DMS 273 (cell line): Measurements from ENCODE around the gene MRPL4.
A peak's percentile ranks its signal among the peaks of the same experiment; 100 is the strongest.

ENCODE experiments used
- DNase-seq: peaks from one replicate; lab custom pipeline; 2025; ENCODE audit not compliant: unreplicated experiment; lab: John Stamatoyannopoulos, UW

MRPL4 gene

DNA sequence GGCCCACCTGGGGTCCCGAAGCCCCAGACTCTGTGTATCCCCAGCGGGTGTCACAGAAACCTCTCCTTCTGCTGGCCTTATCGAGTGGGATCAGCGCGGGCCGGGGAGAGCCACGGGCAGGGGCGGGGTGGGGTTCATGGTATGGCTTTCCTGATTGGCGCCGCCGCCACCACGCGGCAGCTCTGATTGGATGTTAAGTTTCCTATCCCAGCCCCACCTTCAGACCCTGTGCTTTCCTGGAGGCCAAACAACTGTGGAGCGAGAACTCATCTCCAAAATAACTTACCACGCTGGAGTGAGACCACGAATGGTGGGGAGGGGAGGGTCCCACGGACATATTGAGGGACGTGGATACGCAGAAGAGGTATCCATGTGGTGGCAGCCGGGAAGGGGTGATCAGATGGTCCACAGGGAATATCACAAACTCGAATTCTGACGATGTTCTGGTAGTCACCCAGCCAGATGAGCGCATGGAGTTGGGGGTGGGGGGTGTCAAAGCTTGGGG lies 36.7 kb downstream of the MRPL4 start:
- peak; percentile 62 for DNase-seq

DNA sequence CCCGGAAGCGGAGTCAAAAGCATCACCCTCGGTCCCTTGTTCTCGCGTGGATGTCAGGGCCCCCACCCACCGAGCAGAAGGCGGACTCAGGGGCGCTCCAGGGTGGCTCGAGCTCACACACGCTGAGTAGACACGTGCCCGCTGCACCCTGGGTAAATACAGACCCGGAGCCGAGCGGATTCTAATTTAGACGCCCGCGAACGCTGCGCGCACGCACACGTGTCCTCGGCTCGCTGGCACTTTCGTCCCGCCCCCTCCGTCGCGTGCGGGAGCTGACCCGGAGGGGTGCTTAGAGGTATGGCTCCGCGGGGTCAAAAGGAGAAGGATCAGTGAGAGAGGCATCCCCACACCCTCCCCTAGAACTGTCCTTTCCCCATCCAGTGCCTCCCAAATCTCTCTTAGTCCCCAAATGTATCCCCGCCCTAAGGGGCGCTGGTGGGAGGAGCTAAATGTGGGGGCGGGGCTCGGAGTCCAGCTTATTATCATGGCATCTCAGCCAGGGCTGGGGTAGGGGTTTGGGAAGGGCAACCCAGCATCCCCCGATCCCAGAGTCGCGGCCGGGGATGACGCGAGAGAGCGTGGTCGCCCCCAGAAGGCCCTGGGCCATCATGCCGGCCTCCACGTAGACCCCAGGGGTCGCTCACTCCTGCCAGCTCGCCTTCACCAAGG lies 37.3 kb downstream of the MRPL4 start:
- DNase-seq = peak; percentile 96

DNA sequence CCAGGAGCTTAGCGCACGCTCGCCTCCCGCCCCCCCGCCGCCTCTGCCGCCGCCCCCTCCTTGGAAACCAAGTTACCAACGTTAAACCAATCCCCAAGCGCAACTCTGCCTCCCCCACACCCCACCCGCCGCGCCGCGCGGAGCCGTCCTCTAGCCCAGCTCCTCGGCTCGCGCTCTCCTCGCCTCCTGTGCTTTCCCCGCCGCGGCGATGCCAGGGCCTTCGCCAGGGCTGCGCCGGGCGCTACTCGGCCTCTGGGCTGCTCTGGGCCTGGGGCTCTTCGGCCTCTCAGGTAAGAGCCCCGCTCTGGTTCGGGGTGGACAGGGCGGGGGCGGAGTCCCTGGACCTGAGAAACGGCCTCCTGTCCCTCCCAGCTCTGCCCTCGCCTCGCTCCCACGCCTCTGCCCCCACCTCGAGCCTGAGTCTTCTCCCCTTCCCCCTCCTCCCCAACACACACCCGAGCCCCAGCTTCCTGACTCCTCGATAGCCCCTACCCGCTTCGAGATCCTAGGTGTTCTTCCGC lies 37.9 kb downstream of the MRPL4 start, which contains the start of gene ICAM5:
Gene ICAM5, plus strand, starts transcription at position 117 of the 521 bp plus-strand sequence. Its CDS starts 92 bp downstream, at position 209.
- peak; percentile 93 for DNase-seq

DNA sequence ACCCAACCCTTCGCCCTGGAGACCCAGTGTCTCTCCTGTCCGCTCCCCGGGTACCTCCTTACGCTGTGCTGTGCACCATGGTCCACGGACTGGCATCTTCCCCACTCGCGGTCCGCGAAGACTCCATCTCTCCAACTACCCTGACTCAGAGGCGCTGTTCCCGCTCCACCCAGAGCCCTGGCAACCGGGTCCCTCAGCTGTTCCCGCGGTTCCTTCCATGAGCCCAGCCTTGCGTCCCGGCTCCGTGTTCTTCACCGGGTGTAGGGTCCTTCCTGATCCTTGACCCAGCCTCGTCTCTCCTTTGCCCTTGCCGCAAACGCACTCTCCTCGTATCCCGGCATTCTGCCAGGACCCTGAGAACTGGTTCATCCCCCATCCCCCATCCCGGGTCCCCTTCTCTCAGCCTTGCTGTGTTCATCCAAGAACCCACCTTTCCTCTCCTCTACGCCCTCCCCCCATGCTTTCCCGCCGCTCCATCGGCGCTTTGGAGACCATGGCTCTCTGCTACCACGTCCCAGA lies 38.4 kb downstream of the MRPL4 start:
- peak; percentile 82 for DNase-seq

DNA sequence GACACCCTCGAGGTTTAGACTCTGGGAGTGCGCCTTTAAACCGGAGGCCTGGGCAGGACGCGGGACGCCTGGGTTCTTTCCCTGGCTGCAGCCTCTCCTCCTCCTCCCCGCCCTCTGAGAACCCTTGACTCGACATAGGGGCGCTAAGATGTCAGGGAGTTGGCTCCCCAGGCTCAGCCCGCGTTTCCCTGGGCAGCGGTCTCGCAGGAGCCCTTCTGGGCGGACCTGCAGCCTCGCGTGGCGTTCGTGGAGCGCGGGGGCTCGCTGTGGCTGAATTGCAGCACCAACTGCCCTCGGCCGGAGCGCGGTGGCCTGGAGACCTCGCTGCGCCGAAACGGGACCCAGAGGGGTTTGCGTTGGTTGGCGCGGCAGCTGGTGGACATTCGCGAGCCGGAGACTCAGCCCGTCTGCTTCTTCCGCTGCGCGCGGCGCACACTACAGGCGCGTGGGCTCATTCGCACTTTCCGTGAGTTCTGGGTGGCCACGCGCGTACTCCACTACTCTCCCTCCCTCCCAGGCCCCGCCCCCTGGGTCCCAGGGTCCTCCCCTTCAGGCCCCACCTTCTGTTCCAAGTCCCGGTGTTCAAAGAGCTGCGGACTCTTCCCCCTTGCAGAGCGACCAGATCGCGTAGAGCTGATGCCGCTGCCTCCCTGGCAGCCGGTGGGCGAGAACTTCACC lies 39.0 kb downstream of the MRPL4 start:
- DNase-seq = peak; percentile 77

DNA sequence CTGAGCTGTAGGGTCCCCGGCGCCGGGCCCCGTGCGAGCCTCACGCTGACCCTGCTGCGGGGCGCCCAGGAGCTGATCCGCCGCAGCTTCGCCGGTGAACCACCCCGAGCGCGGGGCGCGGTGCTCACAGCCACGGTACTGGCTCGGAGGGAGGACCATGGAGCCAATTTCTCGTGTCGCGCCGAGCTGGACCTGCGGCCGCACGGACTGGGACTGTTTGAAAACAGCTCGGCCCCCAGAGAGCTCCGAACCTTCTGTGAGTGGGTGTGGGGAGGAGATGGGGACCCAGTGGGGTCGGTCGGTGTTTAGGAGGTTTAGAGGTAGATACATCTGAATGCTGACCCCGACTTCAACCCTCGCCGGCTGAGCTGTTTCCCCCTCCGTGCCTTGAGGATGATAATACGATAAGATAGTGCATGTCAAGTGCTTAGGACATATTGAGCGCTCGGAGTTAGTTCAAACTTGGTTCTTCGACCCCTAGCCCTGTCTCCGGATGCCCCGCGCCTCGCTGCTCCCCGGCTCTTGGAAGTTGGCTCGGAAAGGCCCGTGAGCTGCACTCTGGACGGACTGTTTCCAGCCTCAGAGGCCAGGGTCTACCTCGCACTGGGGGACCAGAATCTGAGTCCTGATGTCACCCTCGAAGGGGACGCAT lies 39.7 kb downstream of the MRPL4 start:
- no peak for DNase-seq

DNA sequence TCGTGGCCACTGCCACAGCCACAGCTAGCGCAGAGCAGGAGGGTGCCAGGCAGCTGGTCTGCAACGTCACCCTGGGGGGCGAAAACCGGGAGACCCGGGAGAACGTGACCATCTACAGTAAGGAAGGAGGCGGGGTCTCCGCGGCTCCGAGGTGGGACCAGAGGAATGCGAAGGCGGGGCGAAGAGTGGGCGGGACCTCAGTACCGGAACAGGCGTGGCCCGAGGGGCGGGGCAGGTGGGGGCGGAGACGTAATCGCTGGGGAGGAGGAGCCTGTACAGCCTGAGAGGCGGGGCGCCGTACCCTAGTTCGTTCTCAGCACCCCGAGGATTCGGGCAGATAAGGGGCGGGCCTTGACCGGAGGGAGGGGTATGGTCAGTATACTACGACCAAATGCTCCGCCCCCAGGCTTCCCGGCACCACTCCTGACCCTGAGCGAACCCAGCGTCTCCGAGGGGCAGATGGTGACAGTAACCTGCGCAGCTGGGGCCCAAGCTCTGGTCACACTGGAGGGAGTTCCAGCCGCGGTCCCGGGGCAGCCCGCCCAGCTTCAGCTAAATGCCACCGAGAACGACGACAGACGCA lies 40.3 kb downstream of the MRPL4 start:
- DNase-seq = no peak

DNA sequence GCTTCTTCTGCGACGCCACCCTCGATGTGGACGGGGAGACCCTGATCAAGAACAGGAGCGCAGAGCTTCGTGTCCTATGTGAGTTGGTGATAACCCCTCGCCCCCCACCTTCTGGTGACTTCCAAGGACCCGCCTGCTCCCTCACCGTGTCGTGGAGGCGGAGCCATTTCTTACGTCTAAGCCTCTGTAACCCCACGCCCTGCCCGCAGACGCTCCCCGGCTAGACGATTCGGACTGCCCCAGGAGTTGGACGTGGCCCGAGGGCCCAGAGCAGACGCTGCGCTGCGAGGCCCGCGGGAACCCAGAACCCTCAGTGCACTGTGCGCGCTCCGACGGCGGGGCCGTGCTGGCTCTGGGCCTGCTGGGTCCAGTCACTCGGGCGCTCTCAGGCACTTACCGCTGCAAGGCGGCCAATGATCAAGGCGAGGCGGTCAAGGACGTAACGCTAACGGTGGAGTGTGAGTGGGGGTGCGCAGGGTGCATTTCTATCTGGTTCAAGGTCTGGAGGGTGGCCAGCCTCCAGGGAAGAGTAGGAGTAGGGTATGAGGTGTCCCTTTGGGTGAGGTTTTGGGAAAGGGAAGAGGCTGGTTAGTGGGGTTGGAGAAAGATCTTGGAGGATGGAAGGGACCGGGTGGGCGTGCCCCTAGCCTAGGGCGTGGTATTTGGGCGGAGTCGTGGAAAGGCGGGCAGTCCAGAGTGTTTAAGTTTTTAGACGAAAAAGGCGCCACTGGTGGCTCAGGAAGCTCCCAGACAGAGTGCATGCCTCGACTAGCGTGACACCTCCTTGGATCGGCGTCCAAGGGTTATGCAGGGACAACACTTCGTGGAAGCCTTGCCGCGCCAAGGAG lies 41.0 kb downstream of the MRPL4 start:
- DNase-seq = no peak

DNA sequence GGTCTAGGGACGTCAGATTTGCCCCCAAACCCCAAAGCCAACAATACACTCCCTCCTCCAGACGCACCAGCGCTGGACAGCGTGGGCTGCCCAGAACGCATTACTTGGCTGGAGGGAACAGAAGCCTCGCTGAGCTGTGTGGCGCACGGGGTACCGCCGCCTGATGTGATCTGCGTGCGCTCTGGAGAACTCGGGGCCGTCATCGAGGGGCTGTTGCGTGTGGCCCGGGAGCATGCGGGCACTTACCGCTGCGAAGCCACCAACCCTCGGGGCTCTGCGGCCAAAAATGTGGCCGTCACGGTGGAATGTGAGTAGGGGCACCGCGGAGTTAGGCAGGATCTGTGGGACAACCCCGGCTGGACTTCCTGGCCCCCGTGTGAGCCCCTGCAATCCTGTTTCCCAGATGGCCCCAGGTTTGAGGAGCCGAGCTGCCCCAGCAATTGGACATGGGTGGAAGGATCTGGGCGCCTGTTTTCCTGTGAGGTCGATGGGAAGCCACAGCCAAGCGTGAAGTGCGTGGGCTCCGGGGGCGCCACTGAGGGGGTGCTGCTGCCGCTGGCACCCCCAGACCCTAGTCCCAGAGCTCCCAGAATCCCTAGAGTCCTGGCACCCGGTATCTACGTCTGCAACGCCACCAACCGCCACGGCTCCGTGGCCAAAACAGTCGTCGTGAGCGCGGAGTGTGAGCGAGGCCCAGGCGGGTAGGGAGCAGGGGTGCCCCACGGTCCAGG lies 41.8 kb downstream of the MRPL4 start:
- no peak for DNase-seq

DNA sequence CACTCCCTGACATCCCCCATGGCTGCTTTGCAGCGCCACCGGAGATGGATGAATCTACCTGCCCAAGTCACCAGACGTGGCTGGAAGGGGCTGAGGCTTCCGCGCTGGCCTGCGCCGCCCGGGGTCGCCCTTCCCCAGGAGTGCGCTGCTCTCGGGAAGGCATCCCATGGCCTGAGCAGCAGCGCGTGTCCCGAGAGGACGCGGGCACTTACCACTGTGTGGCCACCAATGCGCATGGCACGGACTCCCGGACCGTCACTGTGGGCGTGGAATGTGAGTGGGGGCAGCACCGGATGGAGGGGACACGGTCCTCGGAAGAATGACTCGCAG lies 42.3 kb downstream of the MRPL4 start:
- DNase-seq = no peak

DNA sequence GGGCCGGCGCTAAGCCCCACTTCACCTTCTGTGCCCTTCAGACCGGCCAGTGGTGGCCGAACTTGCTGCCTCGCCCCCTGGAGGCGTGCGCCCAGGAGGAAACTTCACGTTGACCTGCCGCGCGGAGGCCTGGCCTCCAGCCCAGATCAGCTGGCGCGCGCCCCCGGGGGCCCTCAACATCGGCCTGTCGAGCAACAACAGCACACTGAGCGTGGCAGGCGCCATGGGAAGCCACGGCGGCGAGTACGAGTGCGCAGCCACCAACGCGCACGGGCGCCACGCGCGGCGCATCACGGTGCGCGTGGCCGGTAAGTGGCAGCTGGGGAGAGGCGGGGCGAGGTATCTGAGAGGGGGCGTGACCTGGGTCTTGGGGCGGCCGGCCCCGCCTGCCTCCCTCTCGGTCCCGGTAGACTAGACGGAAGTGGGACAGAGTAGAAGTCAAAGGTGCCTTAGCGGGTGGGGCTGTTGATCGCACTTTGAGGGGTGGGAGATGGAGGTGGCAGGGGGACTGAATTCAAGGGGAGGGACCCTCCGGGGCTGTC lies 43.4 kb downstream of the MRPL4 start:
- DNase-seq = no peak

DNA sequence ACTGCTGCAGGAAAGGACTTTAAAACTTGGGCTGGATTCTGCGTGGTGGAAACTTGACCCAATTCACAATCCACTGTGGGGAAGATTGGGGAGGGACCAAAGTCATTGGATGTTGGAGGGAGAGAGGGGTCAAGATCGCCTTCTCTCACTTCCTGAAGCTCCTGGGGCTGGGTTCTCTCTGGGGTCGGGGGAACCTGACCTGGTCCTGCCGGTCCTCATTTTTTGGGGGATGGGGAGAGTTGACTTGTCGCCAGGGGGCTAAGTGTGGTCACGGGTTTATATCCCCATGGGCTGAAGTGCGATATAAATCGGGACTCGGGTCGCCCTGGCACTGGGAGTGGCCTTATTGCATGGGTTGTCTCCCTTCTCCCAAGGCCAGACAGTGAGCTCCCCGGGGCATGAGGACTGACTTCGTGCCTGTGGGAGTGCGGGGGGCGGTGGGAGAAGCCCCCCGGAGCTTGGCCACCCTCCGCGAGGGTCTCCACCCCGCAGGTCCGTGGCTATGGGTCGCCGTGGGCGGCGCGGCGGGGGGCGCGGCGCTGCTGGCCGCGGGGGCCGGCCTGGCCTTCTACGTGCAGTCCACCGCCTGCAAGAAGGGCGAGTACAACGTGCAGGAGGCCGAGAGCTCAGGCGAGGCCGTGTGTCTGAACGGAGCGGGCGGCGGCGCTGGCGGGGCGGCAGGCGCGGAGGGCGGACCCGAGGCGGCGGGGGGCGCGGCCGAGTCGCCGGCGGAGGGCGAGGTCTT lies 44.0 kb downstream of the MRPL4 start:
- no peak for DNase-seq

DNA sequence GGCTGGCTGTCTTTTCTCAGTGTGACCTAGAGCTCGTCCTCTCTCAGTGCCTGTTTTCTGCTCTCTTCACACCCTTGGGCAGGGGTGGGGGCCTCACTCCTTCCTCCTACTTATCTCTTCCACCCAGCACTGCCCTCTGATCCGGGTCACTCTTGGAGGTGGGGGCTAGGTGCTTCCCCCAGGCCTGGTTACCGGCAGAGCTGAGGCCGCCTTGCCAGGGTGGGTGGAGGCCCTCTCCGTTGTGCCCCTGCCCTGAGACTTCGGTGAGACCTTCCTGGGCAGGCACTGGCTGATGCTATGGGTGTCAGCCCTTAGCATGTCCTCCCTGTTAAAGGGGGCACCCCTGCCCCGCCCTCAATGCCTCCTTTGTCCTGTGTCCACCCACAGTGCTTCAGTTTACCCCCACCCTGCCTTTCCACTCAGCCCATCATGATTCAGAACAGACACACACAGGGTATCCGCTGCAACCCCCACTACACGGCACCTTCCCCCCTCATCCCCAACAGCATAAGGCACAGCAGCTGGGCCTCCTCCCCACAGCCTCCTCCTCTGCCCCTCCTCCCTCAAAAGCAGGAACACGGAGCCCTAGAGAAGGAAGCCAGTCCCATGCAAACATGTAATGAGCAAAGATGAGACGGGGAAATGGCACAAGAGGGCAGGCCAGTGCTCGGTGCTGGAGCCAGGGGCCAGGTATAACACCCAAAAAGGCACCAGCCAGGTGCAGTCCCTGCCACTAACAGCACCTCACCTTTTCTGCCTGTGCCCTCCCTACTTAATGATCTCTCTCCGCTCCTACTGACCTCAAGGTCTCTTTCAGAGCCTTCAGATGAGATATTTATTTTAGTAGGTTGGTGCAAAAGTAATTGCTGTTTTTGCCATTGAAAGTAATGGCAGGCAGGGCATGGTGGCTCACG lies 47.8 kb downstream of the MRPL4 start:
- DNase-seq = peak; percentile 81

DNA sequence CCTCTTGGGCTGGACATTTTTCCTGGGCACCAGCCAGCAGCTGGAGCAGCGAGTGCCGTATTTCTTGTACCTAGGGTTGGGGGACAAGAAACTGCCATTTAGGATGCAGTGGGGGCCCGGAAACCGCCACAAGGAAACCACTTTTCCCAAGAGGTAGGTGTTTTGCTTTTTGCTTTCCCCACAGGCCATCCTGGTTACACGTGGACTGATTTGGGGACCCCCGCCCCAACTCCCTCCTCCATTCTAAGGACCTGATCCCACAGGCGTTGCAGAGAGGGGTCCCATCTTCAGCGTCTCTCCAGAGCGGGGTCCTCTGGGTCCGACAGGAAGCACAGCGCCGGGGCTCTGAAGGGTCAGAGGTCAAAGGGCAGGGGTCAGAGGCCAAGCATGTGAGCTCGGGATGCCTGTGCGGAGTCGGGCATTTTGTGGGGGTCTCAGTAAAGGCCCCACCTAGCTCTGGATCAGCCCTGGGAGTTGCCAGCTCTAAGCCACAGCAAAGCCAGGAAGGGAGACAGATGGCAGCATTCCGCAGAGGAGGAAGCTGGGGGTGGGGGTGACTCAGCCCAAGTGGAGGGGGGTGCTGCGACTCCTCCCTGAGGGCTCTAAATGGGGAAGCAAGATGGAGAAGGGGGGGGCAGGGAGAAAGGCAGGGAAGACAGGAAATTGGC lies 53.3 kb downstream of the MRPL4 start:
- peak; percentile 81 for DNase-seq

DNA sequence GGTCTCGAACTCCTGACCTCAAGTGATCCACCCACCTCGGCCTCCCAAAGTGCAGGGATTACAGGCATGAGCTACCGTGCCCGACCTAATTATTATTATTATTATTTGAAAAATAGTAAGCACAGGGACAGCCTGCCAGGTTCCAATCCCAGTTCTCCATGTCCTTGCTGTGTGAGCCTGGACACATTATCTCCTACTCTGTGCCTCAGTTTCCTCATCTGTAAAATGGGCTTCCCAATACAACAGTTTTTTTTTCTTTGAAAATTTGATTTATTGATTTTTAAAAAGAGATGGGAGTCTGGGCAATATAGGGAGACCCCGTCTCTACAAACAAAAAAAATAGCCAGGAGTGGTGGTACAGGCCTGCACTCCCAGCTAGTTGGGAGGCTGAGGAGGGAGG lies 54.3 kb downstream of the MRPL4 start:
- no peak for DNase-seq

DNA sequence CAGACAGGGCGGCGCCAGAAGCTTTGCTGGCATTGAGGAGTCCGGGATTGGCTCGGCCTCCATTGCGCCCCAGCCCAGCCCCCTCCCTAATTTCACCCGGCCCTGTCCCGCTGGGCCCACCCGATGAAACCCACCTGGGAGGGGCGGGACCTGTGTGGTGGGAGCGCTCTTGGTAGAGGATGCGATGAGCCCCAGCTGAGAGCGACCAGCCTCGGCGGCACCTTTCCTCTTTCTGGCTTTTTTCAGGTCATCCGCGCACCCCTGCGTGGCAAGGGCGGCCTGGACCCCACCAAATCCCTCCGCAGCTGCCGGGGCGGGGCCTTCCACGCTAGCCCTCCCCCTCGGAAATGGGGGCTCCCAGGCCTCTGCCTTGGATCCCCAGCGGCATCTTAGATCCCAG lies 57.4 kb downstream of the MRPL4 start, which contains the start of gene ZGLP1:
Gene ZGLP1, minus strand, starts transcription at position 393 of the 400 bp plus-strand sequence.
- no peak for DNase-seq
